A673 (cell line): ENCODE measurements around the gene PRRC2A. TPM values are rescaled to one million over a fixed set of nuclear protein-coding genes. Genes with fewer than 3 reads are reported as not detected.

Experiments used
- BruUV-seq: library from RNA; stranded (reverse); fragments of 400-500 nt; replicated peaks from 2 replicates; lab custom pipeline; 2021; lab: Mats Ljungman, UMichigan
- CTCF ChIA-PET: fragments of 300-600 bp; sonication (Branson Sonifier 250); formaldehyde crosslinking; loops from one replicate; lab custom pipeline; 2022; ENCODE audit warnings: antibody characterized with exemption; lab: Charles Lee
- POLR2A ChIA-PET: fragments of 300-600 bp; sonication (Branson Sonifier 250); formaldehyde crosslinking; loops from one replicate; lab custom pipeline; 2022; ENCODE audit warnings: antibody characterized with exemption; ENCODE audit not compliant: low non-redundant PET; lab: Charles Lee
- DNase-seq: peaks from one replicate; pipeline ENCODE4 v3.0.0-alpha.2; 2015; ENCODE audit warnings: low spot score
- H3K27ac ChIP-seq: fragments of 200-600 bp; sonication (generic); 2 replicates; pipeline ENCODE4 v1.5.1; 2016; ENCODE audit warnings: mixed run types, low read depth, mild to moderate bottlenecking, mixed read lengths, antibody characterized with exemption, low read length; ENCODE audit not compliant: poor library complexity, severe bottlenecking
- H3K27me3 ChIP-seq: fragments of 200-600 bp; sonication (generic); replicated peaks from 2 replicates; pipeline ENCODE4 v1.6.1; 2017; ENCODE audit warnings: mixed run types, low read depth, mild to moderate bottlenecking, mixed read lengths, antibody characterized with exemption, low read length; ENCODE audit not compliant: insufficient read depth, poor library complexity
- H3K36me3 ChIP-seq: fragments of 200-600 bp; sonication (generic); 2 replicates; pipeline ENCODE4 v1.6.1; 2016; ENCODE audit warnings: mixed run types, mild to moderate bottlenecking, mixed read lengths, antibody characterized with exemption, low read length; ENCODE audit not compliant: insufficient read depth, poor library complexity, severe bottlenecking
- H3K4me1 ChIP-seq: fragments of 200-600 bp; sonication (generic); 2 replicates; pipeline ENCODE4 v1.6.1; 2017; ENCODE audit warnings: mixed run types, mild to moderate bottlenecking, mixed read lengths, antibody characterized with exemption, low read length; ENCODE audit not compliant: insufficient read depth, poor library complexity, severe bottlenecking
- H3K4me3 ChIP-seq: fragments of 200-600 bp; sonication (generic); 2 replicates; pipeline ENCODE4 v1.5.1; 2016; ENCODE audit warnings: low read depth, mixed run types, mild to moderate bottlenecking, mixed read lengths, low read length; ENCODE audit not compliant: poor library complexity, severe bottlenecking
- H3K9me3 ChIP-seq: fragments of 200-600 bp; sonication (generic); 2 replicates; pipeline ENCODE4 v1.6.1; 2016; ENCODE audit warnings: mixed run types, low read depth, mild to moderate bottlenecking, mixed read lengths, antibody characterized with exemption, low read length; ENCODE audit not compliant: poor library complexity, severe bottlenecking
- EZH2 ChIP-seq: fragments of 200-600 bp; sonication (generic); IDR thresholded peaks from 2 replicates; pipeline ENCODE4 v1.6.1; 2017; ENCODE audit warnings: borderline replicate concordance, low read depth, mild to moderate bottlenecking, mixed read lengths, antibody characterized with exemption, low read length; ENCODE audit not compliant: poor library complexity, severe bottlenecking
- intact Hi-C: fragments of 100-400 bp; cut with micrococcal nuclease; formaldehyde crosslinking; loops from one replicate; pipeline ENCODE4 v1.10.0; 2022; ENCODE audit not compliant: unreplicated experiment
- total RNA-seq: library from RNA; stranded (reverse); gene quantifications from 2 replicates; pipeline ENCODE4 v1.2.3, GENCODE V29; 2021
- TF ChIP-seq, protein P1 (sequence below): fragments of 300-800, 200-600 bp; sonication (generic); conservative IDR thresholded peaks from 2 replicates; pipeline ENCODE4 v1.5.1; 2017; ENCODE audit warnings: low read depth, mild to moderate bottlenecking, antibody characterized with exemption, low read length, moderate library complexity, mixed read lengths

The PRRC2A gene
- total RNA-seq, 1 experiment from 2014 or later: 289 TPM

DNA sequence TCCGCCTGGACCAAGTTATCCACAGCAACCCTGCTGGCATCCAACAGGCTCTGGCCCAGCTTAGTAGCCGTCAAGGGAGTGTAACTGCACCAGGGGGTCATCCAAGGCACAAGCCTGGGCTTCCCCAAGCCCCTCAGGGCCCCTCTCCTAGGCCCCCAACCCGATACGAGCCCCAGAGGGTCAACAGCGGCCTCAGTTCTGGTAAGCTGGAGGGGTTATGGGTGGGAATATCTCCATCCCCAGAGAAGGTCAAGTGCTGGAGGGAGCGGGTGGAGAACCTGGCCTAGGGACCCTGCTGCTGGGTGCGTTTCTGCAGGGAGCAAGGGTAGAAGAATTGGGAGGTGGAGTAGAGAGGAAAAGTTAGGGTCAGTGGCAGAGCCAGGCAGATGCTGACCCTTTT lies 12.9 kb downstream of the PRRC2A start:
- POLR2A ChIA-PET: no interaction called here
- Histone ChIP-seq H3K27ac (no peak overlapping the region), H3K36me3 (peaks cover 99% of the 10 kb centered on the region)

DNA sequence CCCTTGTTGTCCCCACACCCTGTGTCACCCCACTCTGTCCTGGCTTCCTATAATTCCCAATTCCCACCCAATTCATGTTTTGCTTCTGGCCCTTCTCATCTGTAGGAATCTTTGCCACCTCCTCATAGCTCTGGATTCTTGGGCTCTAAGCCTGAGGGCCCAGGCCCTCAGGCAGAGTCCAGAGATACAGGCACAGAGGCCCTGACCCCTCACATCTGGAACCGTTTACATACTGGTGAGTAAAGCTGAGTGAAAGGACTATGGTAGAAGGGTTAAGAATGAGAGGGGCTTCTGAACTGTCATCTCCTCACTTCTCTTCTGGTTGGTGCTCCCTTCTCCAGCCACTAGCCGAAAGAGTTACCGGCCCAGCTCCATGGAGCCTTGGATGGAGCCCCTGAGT lies 13.6 kb downstream of the PRRC2A start:
- ChIA-PET CTCF (no interaction called here), POLR2A (no interaction called here)
- Histone ChIP-seq H3K4me1 (no peaks in the 10 kb centered on the region), H3K4me3 (no peak overlapping the region), H3K9me3 (no peaks in the 10 kb centered on the region), H3K27me3 (no peaks in the 10 kb centered on the region), H3K27ac (no peak overlapping the region), H3K36me3 (peaks cover 99% of the 10 kb centered on the region)
- TF ChIP-seq EZH2: no peak
- TF ChIP-seq, protein P1, sequence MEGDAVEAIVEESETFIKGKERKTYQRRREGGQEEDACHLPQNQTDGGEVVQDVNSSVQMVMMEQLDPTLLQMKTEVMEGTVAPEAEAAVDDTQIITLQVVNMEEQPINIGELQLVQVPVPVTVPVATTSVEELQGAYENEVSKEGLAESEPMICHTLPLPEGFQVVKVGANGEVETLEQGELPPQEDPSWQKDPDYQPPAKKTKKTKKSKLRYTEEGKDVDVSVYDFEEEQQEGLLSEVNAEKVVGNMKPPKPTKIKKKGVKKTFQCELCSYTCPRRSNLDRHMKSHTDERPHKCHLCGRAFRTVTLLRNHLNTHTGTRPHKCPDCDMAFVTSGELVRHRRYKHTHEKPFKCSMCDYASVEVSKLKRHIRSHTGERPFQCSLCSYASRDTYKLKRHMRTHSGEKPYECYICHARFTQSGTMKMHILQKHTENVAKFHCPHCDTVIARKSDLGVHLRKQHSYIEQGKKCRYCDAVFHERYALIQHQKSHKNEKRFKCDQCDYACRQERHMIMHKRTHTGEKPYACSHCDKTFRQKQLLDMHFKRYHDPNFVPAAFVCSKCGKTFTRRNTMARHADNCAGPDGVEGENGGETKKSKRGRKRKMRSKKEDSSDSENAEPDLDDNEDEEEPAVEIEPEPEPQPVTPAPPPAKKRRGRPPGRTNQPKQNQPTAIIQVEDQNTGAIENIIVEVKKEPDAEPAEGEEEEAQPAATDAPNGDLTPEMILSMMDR: no peak
- no TSS peak for BruUV-seq
- DNase-seq: no peak
- intact Hi-C loops: no loop called here

More for the DNA sequence above, 12.9 kb downstream of the PRRC2A start:
- no peak overlapping the region for H3K4me3 ChIP-seq
- TF ChIP-seq EZH2: no peak
- TF ChIP-seq, protein P1: no peak
- intact Hi-C loops: no loop called here
- no peaks in the 10 kb centered on the region for H3K9me3 ChIP-seq
- no TSS peak for BruUV-seq
- H3K4me1 ChIP-seq: no peaks in the 10 kb centered on the region
- CTCF ChIA-PET: no interaction called here
- no peak for DNase-seq
- no peaks in the 10 kb centered on the region for H3K27me3 ChIP-seq

DNA sequence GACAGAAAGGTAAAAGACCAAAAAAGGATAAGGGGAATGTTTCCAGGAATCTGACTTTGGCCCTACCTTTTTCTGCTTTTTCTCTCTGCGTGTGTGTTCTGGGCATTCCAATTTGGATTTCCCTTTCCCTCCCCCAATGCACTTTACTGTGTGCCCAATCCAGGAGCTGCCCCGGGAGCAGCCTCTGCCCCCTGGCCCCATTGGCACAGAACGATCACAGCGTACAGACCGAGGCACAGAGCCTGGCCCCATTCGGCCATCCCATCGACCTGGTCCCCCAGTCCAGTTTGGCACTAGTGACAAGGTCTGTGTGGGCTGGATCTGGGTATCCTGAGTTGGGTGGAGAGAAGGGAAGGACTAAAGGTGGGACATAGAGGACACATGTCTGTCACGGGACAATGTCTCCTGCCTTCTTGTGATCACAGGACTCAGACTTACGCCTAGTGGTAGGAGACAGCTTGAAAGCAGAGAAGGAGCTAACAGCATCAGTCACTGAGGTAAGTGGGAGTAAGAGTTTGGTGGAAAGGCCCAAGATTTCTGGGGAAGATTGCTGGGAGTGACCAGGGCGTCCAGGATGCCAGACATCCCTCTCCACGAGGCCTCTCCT lies 14.6 kb downstream of the PRRC2A start:
- POLR2A ChIA-PET: no interaction called here
- CTCF ChIA-PET: no interaction called here
- Histone ChIP-seq H3K36me3 (peaks cover 99% of the 10 kb centered on the region), H3K27ac (no peak overlapping the region), H3K9me3 (no peaks in the 10 kb centered on the region), H3K4me1 (no peaks in the 10 kb centered on the region), H3K27me3 (no peaks in the 10 kb centered on the region), H3K4me3 (no peak overlapping the region)
- intact Hi-C loops: no loop called here
- DNase-seq: no peak
- no TSS peak for BruUV-seq
- TF ChIP-seq, protein P1: no peak
- TF ChIP-seq EZH2: no peak
